Tibial artery (tissue), 4 donors: ENCODE measurements around the gene LRCOL1.
A peak's percentile ranks its signal among the peaks of the same experiment; 100 is the strongest.

Source experiments
- DNase-seq, 2 donors: peaks; one replicate each; pipeline ENCODE4 v3.0.0-alpha.2; 2019
- H3K27ac ChIP-seq, 2 donors: fragments of 200-600 bp; sonication (generic) in 1 of 2; 1 replicate in 1 of 2; 2 replicates in 1 of 2; pipeline ENCODE4 v1.5.1; 2018 to 2019; ENCODE audit warnings: mild to moderate bottlenecking in 1 of 2
- H3K27me3 ChIP-seq, 2 donors: fragments of 200-600 bp; sonication (generic) in 1 of 2; one replicate each; pipeline versions ENCODE4 v1.5.1 to v1.6.0; 2016 to 2019
- H3K36me3 ChIP-seq, 3 donors: fragments of 200-600 bp; sonication (generic) in 2 of 3; one replicate each; pipeline ENCODE4 v1.5.1; 2016 to 2019; ENCODE audit warnings: mild to moderate bottlenecking in 2 of 3
- H3K4me1 ChIP-seq, 4 donors: fragments of 200-600 bp; sonication (generic) in 2 of 4; 1 replicate in 3 of 4; 2 replicates in 1 of 4; pipeline ENCODE4 v1.5.1; 2016 to 2019
- H3K4me3 ChIP-seq, 2 donors: fragments of 200-600 bp; sonication (generic) in 1 of 2; 1 replicate in 1 of 2; 2 replicates in 1 of 2; pipeline ENCODE4 v1.5.1; 2018 to 2019; ENCODE audit warnings: mild to moderate bottlenecking in 2 of 2
- H3K9me3 ChIP-seq, 3 donors: fragments of 200-600 bp; sonication (generic) in 1 of 3; one replicate each; pipeline ENCODE4 v1.5.1; 2016 to 2019
- CTCF ChIP-seq, 2 experiments: fragments of 200-600 bp in 1 of 2; fragments of 450-650 bp in 1 of 2; IDR thresholded peaks; one replicate each; pipeline ENCODE4 v1.5.1; 2017 to 2019; ENCODE audit warnings: antibody characterized with exemption in 2 of 2, mild to moderate bottlenecking in 1 of 2, moderate library complexity in 1 of 2
- intact Hi-C: fragments of 100-400 bp; cut with DNase I; formaldehyde crosslinking; loops from one replicate; pipeline ENCODE4 v1.15.0; 2023; ENCODE audit warnings: low total_unique reads

LRCOL1 gene

GRCh38 chr12:132653567-132654290, 43.3 kb upstream of the LRCOL1 start:
- peaks cover 66 to 95% (median 67%) of the 10 kb centered on the region in 3 donors for H3K36me3 ChIP-seq
- TF ChIP-seq CTCF (IDR thresholded peaks at IDR 0.05), result no peak

GRCh38 chr12:132651444-132652100, 41.2 kb upstream of the LRCOL1 start:
- peaks cover 63 to 95% (median 65%) of the 10 kb centered on the region in 3 donors for H3K36me3 ChIP-seq
- H3K27ac ChIP-seq, result no peak overlapping the region
- H3K4me1 ChIP-seq, result no peaks in the 10 kb centered on the region
- intact Hi-C loops, result no loop called here
- DNase-seq, result peak in 1 of 2 donors; percentile 33
- no peaks in the 10 kb centered on the region for H3K27me3 ChIP-seq
- H3K4me3 ChIP-seq, result no peak overlapping the region
- no peaks in the 10 kb centered on the region for H3K9me3 ChIP-seq
- no peak for TF ChIP-seq CTCF (IDR thresholded peaks at IDR 0.05)

More at GRCh38 chr12:132653567-132654290, 43.3 kb upstream of the LRCOL1 start:
- H3K27ac ChIP-seq, result no peak overlapping the region
- H3K9me3 ChIP-seq, result no peaks in the 10 kb centered on the region
- intact Hi-C loops, result no loop called here
- DNase-seq, result no peak
- H3K4me1 ChIP-seq, result no peaks in the 10 kb centered on the region
- no peak overlapping the region for H3K4me3 ChIP-seq
- no peaks in the 10 kb centered on the region for H3K27me3 ChIP-seq

GRCh38 chr12:132649226-132649945, 39.0 kb upstream of the LRCOL1 start:
- Histone ChIP-seq H3K36me3 (peaks cover 52 to 92% (median 62%) of the 10 kb centered on the region in 3 donors), H3K9me3 (no peaks in the 10 kb centered on the region), H3K4me1 (no peaks in the 10 kb centered on the region), H3K27ac (no peak overlapping the region), H3K4me3 (no peak overlapping the region), H3K27me3 (no peaks in the 10 kb centered on the region)
- peak in 1 of 2 donors; percentile 46 for DNase-seq
- no peak for TF ChIP-seq CTCF (IDR thresholded peaks at IDR 0.05)
- intact Hi-C loops, result no loop called here

GRCh38 chr12:132648616-132649225, 38.3 kb upstream of the LRCOL1 start:
- H3K4me1 ChIP-seq, result no peaks in the 10 kb centered on the region
- no peaks in the 10 kb centered on the region for H3K27me3 ChIP-seq
- no peak overlapping the region for H3K27ac ChIP-seq
- no peak overlapping the region for H3K4me3 ChIP-seq
- DNase-seq, result peak in 1 of 2 donors; percentile 43
- H3K36me3 ChIP-seq, result peaks cover 47 to 92% (median 56%) of the 10 kb centered on the region in 3 donors
- intact Hi-C loops, result no loop called here
- H3K9me3 ChIP-seq, result no peaks in the 10 kb centered on the region
- TF ChIP-seq CTCF (IDR thresholded peaks at IDR 0.05), result no peak

- no peaks in the 10 kb centered on the region for H3K27me3 ChIP-seq
- DNase-seq, result no peak
- TF ChIP-seq CTCF (IDR thresholded peaks at IDR 0.05), result no peak
- no peaks in the 10 kb centered on the region for H3K4me1 ChIP-seq
- no peaks in the 10 kb centered on the region for H3K9me3 ChIP-seq
- H3K27ac ChIP-seq, result no peak overlapping the region
- no peak overlapping the region for H3K4me3 ChIP-seq
- peaks cover 51 to 92% (median 52%) of the 10 kb centered on the region in 3 donors for H3K36me3 ChIP-seq
- intact Hi-C loops, result no loop called here
Measured at GRCh38 chr12:132647858-132648257, 37.5 kb upstream of the LRCOL1 start.
